SK-N-SH treated with all-trans-retinoic acid at 6 μM for 48 hours (cell line): Measurements from ENCODE around the gene NXN.
"Not testable (repeated sequence)": the region's sequence is repeated elsewhere in the genome, so short reads cannot be mapped to it uniquely, and the experiment has no call there.

Source experiments
- ATAC-seq: fragments of 200-7000 bp; cut with Tn5 transposase; 3 replicates; pipeline ENCODE4 v1.9.1; 2020; ENCODE audit warnings: mild to moderate bottlenecking, moderate library complexity
- ARNTL ChIP-seq: fragments of 450-650 bp; formaldehyde crosslinking; IDR thresholded peaks from 2 replicates; pipeline ENCODE4 v1.5.0; 2020; ENCODE audit warnings: low read depth, mild to moderate bottlenecking, moderate library complexity, borderline replicate concordance
- BACH2 ChIP-seq: fragments of 250-450 bp; sonication (Bioruptor Pico); IDR thresholded peaks from 2 replicates; pipeline ENCODE4 v1.9.0; 2021; ENCODE audit warnings: mild to moderate bottlenecking, borderline replicate concordance
- CSDC2 ChIP-seq: fragments of 250-450 bp; sonication (Bioruptor Pico); IDR thresholded peaks from 2 replicates; pipeline ENCODE4 v1.5.0; 2020; ENCODE audit warnings: mild to moderate bottlenecking, moderate library complexity
- CSRNP3 ChIP-seq: fragments of 250-450 bp; sonication (Bioruptor Pico); IDR thresholded peaks from 2 replicates; pipeline ENCODE4 v1.5.1; 2021; ENCODE audit warnings: mild to moderate bottlenecking, moderate library complexity
- GLIS3 ChIP-seq: fragments of 250-450 bp; sonication (Bioruptor Pico); IDR thresholded peaks from 2 replicates; pipeline ENCODE4 v1.5.0; 2020; ENCODE audit warnings: mild to moderate bottlenecking, moderate library complexity
- ISL1 ChIP-seq: fragments of 250-450 bp; sonication (Bioruptor Pico); IDR thresholded peaks from 2 replicates; pipeline ENCODE4 v2.1.2; 2022; ENCODE audit warnings: mild to moderate bottlenecking, moderate library complexity
- OSR1 ChIP-seq: fragments of 250-450 bp; sonication (Bioruptor Pico); IDR thresholded peaks from 2 replicates; pipeline ENCODE4 v1.8.0; 2022; ENCODE audit warnings: moderate library complexity, mild to moderate bottlenecking, inconsistent platforms
- PATZ1 ChIP-seq: fragments of 250-450 bp; sonication (Bioruptor Pico); IDR thresholded peaks from 2 replicates; pipeline ENCODE4 v1.8.0; 2020; ENCODE audit warnings: mild to moderate bottlenecking, moderate library complexity, borderline replicate concordance
- PPARA ChIP-seq: fragments of 250-450 bp; sonication (Bioruptor Pico); IDR thresholded peaks from 2 replicates; pipeline ENCODE4 v1.5.0; 2020; ENCODE audit warnings: mild to moderate bottlenecking, borderline replicate concordance
- RARB ChIP-seq: fragments of 250-450 bp; sonication (Bioruptor Pico); IDR thresholded peaks from 2 replicates; pipeline ENCODE4 v1.8.0; 2021; ENCODE audit warnings: mild to moderate bottlenecking, moderate library complexity
- SNAI2 ChIP-seq: fragments of 250-450 bp; sonication (Bioruptor Pico); IDR thresholded peaks from 2 replicates; pipeline ENCODE4 v1.5.0; 2020; ENCODE audit warnings: mild to moderate bottlenecking, moderate library complexity
- TCF4 ChIP-seq: fragments of 250-450 bp; sonication (Bioruptor Pico); IDR thresholded peaks from 2 replicates; pipeline ENCODE4 v1.8.0; 2021; ENCODE audit warnings: mild to moderate bottlenecking, moderate library complexity, borderline replicate concordance
- TOX ChIP-seq: fragments of 250-450 bp; sonication (Bioruptor Pico); IDR thresholded peaks from 2 replicates; pipeline ENCODE4 v1.8.0; 2021; ENCODE audit warnings: mild to moderate bottlenecking, moderate library complexity, borderline replicate concordance
- ZC3H10 ChIP-seq: fragments of 250-450 bp; sonication (Bioruptor Pico); IDR thresholded peaks from 2 replicates; pipeline ENCODE4 v1.5.1; 2021; ENCODE audit warnings: mild to moderate bottlenecking, moderate library complexity
- ZFP3 ChIP-seq: fragments of 250-450 bp; sonication (Bioruptor Pico); IDR thresholded peaks from 2 replicates; pipeline ENCODE4 v1.5.0; 2020; ENCODE audit warnings: mild to moderate bottlenecking, moderate library complexity
- ZFP30 ChIP-seq: fragments of 450-650 bp; formaldehyde crosslinking; IDR thresholded peaks from 2 replicates; pipeline ENCODE4 v1.5.0; 2022; ENCODE audit warnings: mild to moderate bottlenecking, moderate library complexity
- ZNF70 ChIP-seq: fragments of 450-650 bp; formaldehyde crosslinking; IDR thresholded peaks from 2 replicates; pipeline ENCODE4 v1.5.0; 2020; ENCODE audit warnings: mild to moderate bottlenecking, moderate library complexity
- ZNF8 ChIP-seq: fragments of 450-650 bp; formaldehyde crosslinking; IDR thresholded peaks from 2 replicates; pipeline ENCODE4 v1.5.0; 2020; ENCODE audit warnings: mild to moderate bottlenecking, moderate library complexity
- TF ChIP-seq, protein P1 (sequence below): fragments of 250-450 bp; sonication (Bioruptor Pico); IDR thresholded peaks from 2 replicates; pipeline ENCODE4 v1.5.1; 2020; ENCODE audit warnings: low read depth, mild to moderate bottlenecking, moderate library complexity
- TF ChIP-seq, protein P2 (sequence below): fragments of 250-450 bp; sonication (Bioruptor Pico); IDR thresholded peaks from 2 replicates; pipeline ENCODE4 v1.8.0; 2021; ENCODE audit warnings: low read depth, mild to moderate bottlenecking, moderate library complexity, borderline replicate concordance

NXN gene

DNA sequence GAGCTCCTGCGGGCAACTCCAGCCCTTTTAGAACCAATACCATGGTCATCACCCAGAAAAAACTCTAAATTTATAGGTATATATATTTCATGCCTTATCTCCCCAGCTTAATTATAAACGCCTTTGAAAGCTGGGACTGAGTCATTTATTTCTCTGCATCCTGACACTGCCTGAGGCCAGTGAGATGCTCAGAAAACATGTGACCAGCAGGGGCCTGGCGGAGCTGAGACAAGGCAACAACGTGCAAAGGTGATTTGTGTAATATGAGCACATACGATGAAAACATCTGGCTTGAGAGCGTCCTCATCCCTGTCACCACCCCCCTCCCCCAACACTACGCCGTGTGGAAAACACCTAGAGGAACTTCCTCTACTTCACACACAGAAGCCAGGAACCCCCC, 22.7 kb downstream of the NXN start:
- no peak for ATAC-seq
- TF ChIP-seq, protein P1, sequence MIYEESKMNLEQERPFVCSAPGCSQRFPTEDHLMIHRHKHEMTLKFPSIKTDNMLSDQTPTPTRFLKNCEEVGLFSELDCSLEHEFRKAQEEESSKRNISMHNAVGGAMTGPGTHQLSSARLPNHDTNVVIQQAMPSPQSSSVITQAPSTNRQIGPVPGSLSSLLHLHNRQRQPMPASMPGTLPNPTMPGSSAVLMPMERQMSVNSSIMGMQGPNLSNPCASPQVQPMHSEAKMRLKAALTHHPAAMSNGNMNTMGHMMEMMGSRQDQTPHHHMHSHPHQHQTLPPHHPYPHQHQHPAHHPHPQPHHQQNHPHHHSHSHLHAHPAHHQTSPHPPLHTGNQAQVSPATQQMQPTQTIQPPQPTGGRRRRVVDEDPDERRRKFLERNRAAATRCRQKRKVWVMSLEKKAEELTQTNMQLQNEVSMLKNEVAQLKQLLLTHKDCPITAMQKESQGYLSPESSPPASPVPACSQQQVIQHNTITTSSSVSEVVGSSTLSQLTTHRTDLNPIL (CRISPR knock-in tag), result no peak
- TF ChIP-seq ZC3H10 (CRISPR knock-in tag) (no peak), TOX (CRISPR knock-in tag) (no peak), ZFP30 (CRISPR knock-in tag) (no peak), CSDC2 (CRISPR knock-in tag) (no peak), ISL1 (CRISPR knock-in tag) (no peak), GLIS3 (no peak), BACH2 (CRISPR knock-in tag) (no peak), ZNF8 (no peak), PPARA (CRISPR knock-in tag) (no peak)

DNA sequence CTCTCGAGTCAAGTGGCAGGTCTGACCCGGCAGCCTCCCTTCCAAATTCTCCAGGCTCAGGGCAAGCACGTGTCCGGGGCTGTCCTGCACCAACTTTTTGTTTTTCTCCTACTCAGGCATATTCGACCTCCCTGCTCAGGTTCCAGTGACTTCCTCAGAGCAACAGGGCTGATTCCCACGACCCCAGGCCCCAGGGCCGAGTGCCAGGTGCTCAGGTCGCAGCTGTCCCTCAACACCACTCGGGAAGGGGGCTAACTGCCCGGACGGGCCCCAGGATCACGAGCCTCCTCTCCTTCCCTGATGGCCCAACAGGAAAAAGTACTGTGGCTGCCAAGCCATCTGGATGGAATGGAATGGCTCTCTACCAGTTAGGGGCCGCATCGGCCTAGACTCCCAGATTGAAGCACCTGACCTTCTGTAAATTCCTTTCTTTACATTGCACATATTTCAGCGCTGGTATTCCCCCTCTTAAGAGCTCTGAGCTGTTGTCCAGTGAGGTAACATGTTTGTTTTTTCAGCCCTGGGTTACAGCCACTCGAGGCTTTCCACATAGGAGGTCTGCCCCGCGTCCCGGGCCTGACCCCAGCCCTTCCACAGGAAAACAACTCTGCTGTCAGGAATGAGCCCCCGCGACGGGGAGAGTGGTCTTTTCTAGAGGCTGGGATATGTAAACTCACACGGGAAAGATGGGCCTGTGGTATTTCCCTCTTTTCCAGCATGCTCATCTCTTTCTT, 25.0 kb downstream of the NXN start:
- ATAC-seq, result no peak

GRCh38 chr17:953767-954166, 25.8 kb downstream of the NXN start:
- no peak for TF ChIP-seq ISL1 (CRISPR knock-in tag)
- TF ChIP-seq ZFP30 (CRISPR knock-in tag), result no peak
- TF ChIP-seq ZFP3 (CRISPR knock-in tag), result no peak
- TF ChIP-seq BACH2 (CRISPR knock-in tag), result no peak
- no peak for TF ChIP-seq SNAI2
- no peak for TF ChIP-seq OSR1
- TF ChIP-seq GLIS3, result no peak
- TF ChIP-seq RARB, result no peak
- TF ChIP-seq ZNF70 (CRISPR knock-in tag), result no peak
- no peak for TF ChIP-seq ARNTL (CRISPR knock-in tag)
- no peak for TF ChIP-seq ZNF8
- TF ChIP-seq ZC3H10 (CRISPR knock-in tag), result no peak
- TF ChIP-seq, protein P2, sequence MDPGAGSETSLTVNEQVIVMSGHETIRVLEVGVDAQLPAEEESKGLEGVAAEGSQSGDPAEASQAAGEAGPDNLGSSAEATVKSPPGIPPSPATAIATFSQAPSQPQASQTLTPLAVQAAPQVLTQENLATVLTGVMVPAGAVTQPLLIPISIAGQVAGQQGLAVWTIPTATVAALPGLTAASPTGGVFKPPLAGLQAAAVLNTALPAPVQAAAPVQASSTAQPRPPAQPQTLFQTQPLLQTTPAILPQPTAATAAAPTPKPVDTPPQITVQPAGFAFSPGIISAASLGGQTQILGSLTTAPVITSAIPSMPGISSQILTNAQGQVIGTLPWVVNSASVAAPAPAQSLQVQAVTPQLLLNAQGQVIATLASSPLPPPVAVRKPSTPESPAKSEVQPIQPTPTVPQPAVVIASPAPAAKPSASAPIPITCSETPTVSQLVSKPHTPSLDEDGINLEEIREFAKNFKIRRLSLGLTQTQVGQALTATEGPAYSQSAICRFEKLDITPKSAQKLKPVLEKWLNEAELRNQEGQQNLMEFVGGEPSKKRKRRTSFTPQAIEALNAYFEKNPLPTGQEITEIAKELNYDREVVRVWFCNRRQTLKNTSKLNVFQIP (CRISPR knock-in tag), result no peak
- TF ChIP-seq PPARA (CRISPR knock-in tag), result no peak
- TF ChIP-seq, protein P1 (CRISPR knock-in tag), result no peak
- TF ChIP-seq TCF4 (CRISPR knock-in tag), result no peak
- no peak for TF ChIP-seq TOX (CRISPR knock-in tag)
- no peak for TF ChIP-seq CSRNP3 (CRISPR knock-in tag)
- ATAC-seq, result no peak

More for the DNA sequence above, 25.0 kb downstream of the NXN start:
- TF ChIP-seq PATZ1 (CRISPR knock-in tag) (no peak), ZFP3 (CRISPR knock-in tag) (no peak), ZNF70 (CRISPR knock-in tag) (no peak)

- ATAC-seq, result not testable (repeated sequence)
Measured at GRCh38 chr17:952592-952991, 27.0 kb downstream of the NXN start.
